Caco-2 (cell line): Measurements from ENCODE around the gene IPO9. TPM values are rescaled to one million over a fixed set of nuclear protein-coding genes. Genes with fewer than 3 reads are reported as not detected.

Experiments
- BruUV-seq: library from RNA; stranded (reverse); fragments of 400-500 nt; replicated peaks from 2 replicates; lab custom pipeline; 2021; lab: Mats Ljungman, UMichigan
- CTCF ChIA-PET: fragments of 300-600 bp; sonication (Branson Sonifier 250); formaldehyde crosslinking; loops from one replicate; lab custom pipeline; 2022; ENCODE audit warnings: antibody characterized with exemption; lab: Charles Lee
- POLR2A ChIA-PET: fragments of 300-600 bp; sonication (Branson Sonifier 250); formaldehyde crosslinking; loops from one replicate; lab custom pipeline; 2022; ENCODE audit warnings: antibody characterized with exemption; lab: Charles Lee
- DNase-seq, 2 experiments: peaks; one replicate each; pipeline versions ENCODE4 v3.0.0 to v3.0.0-alpha.2; 2020 to 2022
- H3K27me3 ChIP-seq: replicated peaks from 2 replicates; pipeline ENCODE4 v1.6.0; 2011; ENCODE audit warnings: low read length; ENCODE audit not compliant: control insufficient read depth, insufficient read depth
- H3K36me3 ChIP-seq: 2 replicates; pipeline ENCODE4 v1.5.1; 2011; ENCODE audit warnings: low read length; ENCODE audit not compliant: control insufficient read depth, insufficient read depth
- H3K4me1 ChIP-seq: fragments of 250-450 bp; sonication (Bioruptor Pico); 2 replicates; pipeline ENCODE4 v1.5.1; 2020; ENCODE audit warnings: mild to moderate bottlenecking
- H3K4me3 ChIP-seq: 2 replicates; pipeline ENCODE4 v1.5.1; 2011; ENCODE audit warnings: low read depth, mild to moderate bottlenecking, control low read depth, low read length
- H3K9me3 ChIP-seq: fragments of 250-450 bp; sonication (Bioruptor Pico); 2 replicates; pipeline ENCODE4 v1.5.1; 2020; ENCODE audit warnings: mild to moderate bottlenecking, moderate library complexity
- H3K27ac Mint-ChIP-seq: one replicate; pipeline ENCODE4 v1.8.0; 2022; ENCODE audit warnings: mixed read lengths; ENCODE audit not compliant: unreplicated experiment
- H3K27me3 Mint-ChIP-seq: one replicate; pipeline ENCODE4 v1.8.0; 2022; ENCODE audit warnings: mixed read lengths; ENCODE audit not compliant: insufficient read depth, unreplicated experiment
- H3K36me3 Mint-ChIP-seq: one replicate; pipeline ENCODE4 v1.8.0; 2022; ENCODE audit warnings: mild to moderate bottlenecking, mixed read lengths; ENCODE audit not compliant: insufficient read depth, unreplicated experiment
- H3K4me1 Mint-ChIP-seq: one replicate; pipeline ENCODE4 v1.8.0; 2022; ENCODE audit warnings: low read depth, mixed read lengths; ENCODE audit not compliant: unreplicated experiment
- H3K4me3 Mint-ChIP-seq: one replicate; pipeline ENCODE4 v1.8.0; 2022; ENCODE audit warnings: mild to moderate bottlenecking, moderate library complexity, mixed read lengths; ENCODE audit not compliant: unreplicated experiment
- H3K9me3 Mint-ChIP-seq: one replicate; pipeline ENCODE4 v1.8.0; 2022; ENCODE audit warnings: mixed read lengths; ENCODE audit not compliant: unreplicated experiment
- intact Hi-C: fragments of 100-400 bp; cut with micrococcal nuclease; formaldehyde crosslinking; loops from one replicate; pipeline ENCODE4 v1.10.0; 2022; ENCODE audit not compliant: unreplicated experiment
- total RNA-seq: library from RNA; stranded (reverse); gene quantifications from 2 replicates; pipeline ENCODE4 v1.2.3, GENCODE V29; 2022
- TF ChIP-seq, protein P1 (sequence below), 2 experiments: fragments of 200-600 bp in 1 of 2; IDR thresholded peaks; 1 replicate in 1 of 2; 2 replicates in 1 of 2; pipeline versions ENCODE4 v1.5.1 to v1.8.0; 2011 to 2022; ENCODE audit warnings: antibody characterized with exemption in 1 of 2, control low read depth in 1 of 2, inconsistent platforms in 1 of 2, low read depth in 1 of 2, low read length in 1 of 2, mild to moderate bottlenecking in 1 of 2, moderate library complexity in 1 of 2; ENCODE audit not compliant: insufficient read depth in 1 of 2, severe bottlenecking in 1 of 2, unreplicated experiment in 1 of 2

Gene IPO9
- total RNA-seq, 1 experiment from 2014 or later: 107 TPM

DNA sequence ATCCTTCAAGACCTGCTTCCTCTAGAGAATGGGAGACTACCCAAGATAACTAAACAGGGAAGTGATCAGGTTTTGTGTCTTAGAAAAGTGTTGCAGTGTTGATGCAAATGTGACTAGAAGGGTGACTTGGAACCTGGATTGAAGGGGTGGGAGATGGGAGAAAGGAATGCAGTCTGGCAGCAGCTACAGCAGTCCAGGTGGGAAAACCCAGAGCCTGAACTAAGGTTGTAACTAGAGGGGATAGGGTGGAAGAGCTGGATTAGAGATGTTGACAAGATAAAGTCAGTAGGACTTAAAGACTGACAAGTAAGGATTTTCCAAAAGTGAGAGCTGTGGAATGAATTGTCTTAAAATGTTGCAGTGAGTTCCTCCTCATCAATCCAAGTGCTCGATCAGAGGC is 52.7 kb downstream of the IPO9 start:
- BruUV-seq: no TSS peak
- Histone ChIP-seq H3K4me3 (no peak overlapping the region), H3K36me3 (no peaks in the 10 kb centered on the region), H3K4me1 (peaks cover 11% of the 10 kb centered on the region), H3K27me3 (no peaks in the 10 kb centered on the region), H3K9me3 (no peaks in the 10 kb centered on the region)
- Mint-ChIP-seq H3K4me1 (peaks cover 21% of the 10 kb centered on the region), H3K4me3 (no peak overlapping the region), H3K36me3 (peaks cover 47% of the 10 kb centered on the region), H3K27ac (no peak overlapping the region), H3K9me3 (no peaks in the 10 kb centered on the region), H3K27me3 (no peaks in the 10 kb centered on the region)
- CTCF ChIA-PET: interaction anchor here (0.6 to 2.1 kb wide), 2 partner anchors 14 to 244 kb away, joined by 3 to 7 read pairs; no protein-coding TSS in a partner anchor
- no peak for DNase-seq
- POLR2A ChIA-PET: no interaction called here
- intact Hi-C loops: no loop called here
- TF ChIP-seq, protein P1, sequence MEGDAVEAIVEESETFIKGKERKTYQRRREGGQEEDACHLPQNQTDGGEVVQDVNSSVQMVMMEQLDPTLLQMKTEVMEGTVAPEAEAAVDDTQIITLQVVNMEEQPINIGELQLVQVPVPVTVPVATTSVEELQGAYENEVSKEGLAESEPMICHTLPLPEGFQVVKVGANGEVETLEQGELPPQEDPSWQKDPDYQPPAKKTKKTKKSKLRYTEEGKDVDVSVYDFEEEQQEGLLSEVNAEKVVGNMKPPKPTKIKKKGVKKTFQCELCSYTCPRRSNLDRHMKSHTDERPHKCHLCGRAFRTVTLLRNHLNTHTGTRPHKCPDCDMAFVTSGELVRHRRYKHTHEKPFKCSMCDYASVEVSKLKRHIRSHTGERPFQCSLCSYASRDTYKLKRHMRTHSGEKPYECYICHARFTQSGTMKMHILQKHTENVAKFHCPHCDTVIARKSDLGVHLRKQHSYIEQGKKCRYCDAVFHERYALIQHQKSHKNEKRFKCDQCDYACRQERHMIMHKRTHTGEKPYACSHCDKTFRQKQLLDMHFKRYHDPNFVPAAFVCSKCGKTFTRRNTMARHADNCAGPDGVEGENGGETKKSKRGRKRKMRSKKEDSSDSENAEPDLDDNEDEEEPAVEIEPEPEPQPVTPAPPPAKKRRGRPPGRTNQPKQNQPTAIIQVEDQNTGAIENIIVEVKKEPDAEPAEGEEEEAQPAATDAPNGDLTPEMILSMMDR (IDR thresholded peaks at IDR 0.05; ENCODE audit: insufficient read depth in 1 of 2, low read depth in 1 of 2, low read length in 1 of 2, severe bottlenecking in 1 of 2, unreplicated experiment in 1 of 2): no peak

DNA sequence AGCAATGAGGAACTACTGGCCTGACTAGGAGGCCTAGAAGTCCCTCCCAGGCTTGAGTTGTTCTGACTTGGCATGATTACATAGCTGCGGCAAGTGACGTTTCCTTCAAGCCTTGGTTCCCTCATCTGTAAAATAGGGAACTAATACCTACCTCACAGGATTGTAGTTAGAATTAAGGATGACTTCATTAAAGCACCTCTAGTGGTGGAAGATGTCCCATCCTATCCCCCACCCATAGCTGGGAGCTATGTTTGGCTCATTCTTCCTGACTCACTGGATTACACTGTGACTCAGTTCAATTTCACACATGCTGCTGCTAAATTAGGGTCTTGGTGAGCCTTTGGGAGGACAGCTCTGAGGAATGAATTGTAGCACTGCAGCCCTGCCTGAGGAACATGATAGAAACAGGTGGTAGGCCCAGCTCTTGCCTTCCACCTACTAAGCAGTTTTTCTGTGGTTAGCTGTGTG is 53.7 kb downstream of the IPO9 start:
- peaks cover 37% of the 10 kb centered on the region for H3K36me3 Mint-ChIP-seq
- H3K9me3 ChIP-seq: no peaks in the 10 kb centered on the region
- H3K27ac Mint-ChIP-seq: no peak overlapping the region
- peak in 1 of 2 experiments; percentile 3 for DNase-seq
- BruUV-seq: no TSS peak
- H3K9me3 Mint-ChIP-seq: no peaks in the 10 kb centered on the region
- peaks cover 27% of the 10 kb centered on the region for H3K4me1 Mint-ChIP-seq
- intact Hi-C loops: no loop called here
- H3K4me1 ChIP-seq: peaks cover 11% of the 10 kb centered on the region
- no peaks in the 10 kb centered on the region for H3K27me3 Mint-ChIP-seq
- TF ChIP-seq, protein P1 (IDR thresholded peaks at IDR 0.05; ENCODE audit: insufficient read depth in 1 of 2, low read depth in 1 of 2, low read length in 1 of 2, severe bottlenecking in 1 of 2, unreplicated experiment in 1 of 2): no peak
- no peaks in the 10 kb centered on the region for H3K27me3 ChIP-seq
- ChIA-PET POLR2A (interaction anchor here (0.6 kb wide), 1 partner anchor 68 kb away, joined by 3 read pairs; no protein-coding TSS in a partner anchor), CTCF (interaction anchor here (0.7 to 2.1 kb wide), 4 partner anchors 11 to 288 kb away, joined by 3 to 7 read pairs (median 4); no protein-coding TSS in a partner anchor)
- H3K4me3 Mint-ChIP-seq: no peak overlapping the region
- H3K4me3 ChIP-seq: no peak overlapping the region
- H3K36me3 ChIP-seq: no peaks in the 10 kb centered on the region

DNA sequence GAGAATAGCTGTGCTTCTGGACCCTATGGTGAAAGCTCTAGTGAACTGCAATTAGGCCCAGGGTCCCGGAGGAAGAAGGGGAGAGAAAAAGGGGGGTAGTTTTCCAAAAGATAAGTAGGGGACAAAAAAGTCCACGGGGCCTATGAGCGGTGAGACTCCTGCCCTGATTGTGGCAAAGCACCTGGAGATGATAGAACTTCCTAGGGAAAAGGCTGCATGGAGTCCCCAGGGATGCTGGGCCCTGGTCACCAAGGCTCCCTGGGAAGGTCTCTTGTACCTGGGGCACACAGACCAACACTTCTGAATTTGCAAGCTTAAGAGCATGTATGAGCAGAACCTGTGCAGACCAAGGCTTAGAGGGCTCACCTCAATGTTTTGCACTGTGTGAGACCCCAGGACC is 54.3 kb downstream of the IPO9 start:
- peak in 1 of 2 experiments; percentile 29 for DNase-seq
- TF ChIP-seq, protein P1 (IDR thresholded peaks at IDR 0.05; ENCODE audit: insufficient read depth in 1 of 2, low read depth in 1 of 2, low read length in 1 of 2, severe bottlenecking in 1 of 2, unreplicated experiment in 1 of 2): no peak
- peaks cover 31% of the 10 kb centered on the region for H3K36me3 Mint-ChIP-seq
- no peaks in the 10 kb centered on the region for H3K9me3 ChIP-seq
- no peak overlapping the region for H3K4me3 Mint-ChIP-seq
- BruUV-seq: no TSS peak
- peaks cover 11% of the 10 kb centered on the region for H3K4me1 ChIP-seq
- H3K27me3 Mint-ChIP-seq: no peaks in the 10 kb centered on the region
- H3K4me3 ChIP-seq: no peak overlapping the region
- no peak overlapping the region for H3K27ac Mint-ChIP-seq
- POLR2A ChIA-PET: no interaction called here
- H3K36me3 ChIP-seq: no peaks in the 10 kb centered on the region
- intact Hi-C loops: no loop called here
- H3K4me1 Mint-ChIP-seq: peaks cover 27% of the 10 kb centered on the region
- CTCF ChIA-PET: interaction anchor here (0.7 to 2.1 kb wide), 3 partner anchors 11 to 287 kb away, joined by 3 to 7 read pairs (median 6); no protein-coding TSS in a partner anchor
- no peaks in the 10 kb centered on the region for H3K27me3 ChIP-seq
- H3K9me3 Mint-ChIP-seq: no peaks in the 10 kb centered on the region
